SK-N-SH (cell line): ENCODE data around the gene ATG7. TPM values are rescaled to one million over a fixed set of nuclear protein-coding genes. Genes with fewer than 3 reads are reported as not detected.

Experiments used
- CTCF ChIA-PET: fragments of 300-600, 350-600 bp; formaldehyde crosslinking; extraction: SDS; loops from one replicate; lab custom pipeline; 2021; lab: Yijun Ruan, JAX
- POLR2A ChIA-PET: fragments of 350-600 bp; sonication (Branson Sonifier 250); formaldehyde crosslinking; extraction: SDS; loops from one replicate; lab custom pipeline; 2020; ENCODE audit warnings: antibody characterized with exemption, inconsistent platforms; lab: Yijun Ruan, JAX
- DNase-seq: peaks from one replicate; pipeline ENCODE4 v3.0.0; 2012
- H2AFZ ChIP-seq: fragments of 200-600 bp; sonication (generic); 2 replicates; pipeline ENCODE4 v1.8.1; 2016; ENCODE audit warnings: antibody characterized with exemption, mild to moderate bottlenecking, low read depth
- H3F3A ChIP-seq: fragments of 200-600 bp; sonication (generic); replicated peaks from 2 replicates; pipeline ENCODE3; 2016; ENCODE audit warnings: antibody characterized with exemption, mild to moderate bottlenecking; ENCODE audit not compliant: insufficient read depth
- H3K27ac ChIP-seq, 2 experiments: fragments of 200-500 bp in 1 of 2; fragments of 200-600 bp in 1 of 2; sonication (Bioruptor generic) in 1 of 2; sonication (generic), shearing (Covaris generic) in 1 of 2; 2 replicates each; pipeline versions ENCODE4 v1.5.1 to v1.6.1; 2014 to 2016; ENCODE audit warnings: low read depth in 2 of 2, inconsistent platforms in 1 of 2, low read length in 1 of 2, mild to moderate bottlenecking in 1 of 2, mixed read lengths in 1 of 2
- H3K27me3 ChIP-seq: fragments of 200-600 bp; sonication (generic), shearing (Covaris generic); 2 replicates; pipeline ENCODE4 v1.6.1; 2016; ENCODE audit warnings: mixed run types; ENCODE audit not compliant: insufficient read depth
- H3K36me3 ChIP-seq, 2 experiments: fragments of 200-500 bp in 1 of 2; fragments of 200-600 bp in 1 of 2; sonication (Bioruptor generic) in 1 of 2; sonication (generic) in 1 of 2; replicated peaks in 1 of 2; 2 replicates each; pipeline versions ENCODE3 to v1.5.1; 2014 to 2016; ENCODE audit warnings: low read length in 1 of 2, mild to moderate bottlenecking in 1 of 2; ENCODE audit not compliant: insufficient read depth in 2 of 2, control insufficient read depth in 1 of 2
- H3K4me1 ChIP-seq, 2 experiments: fragments of 200-500 bp in 1 of 2; fragments of 200-600 bp in 1 of 2; sonication (Bioruptor generic) in 1 of 2; sonication (generic), shearing (Covaris generic) in 1 of 2; 2 replicates each; pipeline versions ENCODE4 v1.5.1 to v1.6.1; 2014 to 2016; ENCODE audit warnings: low read depth in 1 of 2, low read length in 1 of 2, mixed run types in 1 of 2; ENCODE audit not compliant: insufficient read depth in 2 of 2, control insufficient read depth in 1 of 2
- H3K4me2 ChIP-seq: fragments of 200-600 bp; sonication (generic), shearing (Covaris generic); 2 replicates; pipeline ENCODE4 v1.6.1; 2017; ENCODE audit warnings: mixed run types
- H3K4me3 ChIP-seq, 2 experiments: fragments of 200-500 bp in 1 of 2; fragments of 200-600 bp in 1 of 2; sonication (Bioruptor generic) in 1 of 2; sonication (generic), shearing (Covaris generic) in 1 of 2; 2 replicates each; pipeline versions ENCODE4 v1.5.1 to v1.8.1; 2014 to 2016; ENCODE audit warnings: low read depth in 2 of 2, inconsistent platforms in 1 of 2, low read length in 1 of 2, mild to moderate bottlenecking in 1 of 2, mixed read lengths in 1 of 2, moderate library complexity in 1 of 2
- H3K79me2 ChIP-seq: fragments of 200-600 bp; sonication (generic); 2 replicates; pipeline ENCODE4 v1.8.1; 2017; ENCODE audit warnings: mild to moderate bottlenecking; ENCODE audit not compliant: insufficient read depth
- H3K9ac ChIP-seq: fragments of 200-600 bp; sonication (generic); 2 replicates; pipeline ENCODE4 v1.6.1; 2017; ENCODE audit warnings: mixed run types
- H3K9me2 ChIP-seq: fragments of 200-600 bp; sonication (generic); 2 replicates; pipeline ENCODE4 v1.6.1; 2017; ENCODE audit warnings: mixed run types
- H3K9me3 ChIP-seq: fragments of 200-600 bp; sonication (generic); 2 replicates; pipeline ENCODE4 v1.6.1; 2017; ENCODE audit warnings: mixed run types, mild to moderate bottlenecking, moderate library complexity
- H4K20me1 ChIP-seq: fragments of 200-600 bp; sonication (generic); 2 replicates; pipeline ENCODE4 v1.6.1; 2017; ENCODE audit warnings: mild to moderate bottlenecking, mixed run types; ENCODE audit not compliant: insufficient read depth
- ELF1 ChIP-seq: IDR thresholded peaks from 2 replicates; pipeline ENCODE4 v1.4.0; 2012
- EP300 ChIP-seq, 2 experiments: IDR thresholded peaks; 2 replicates each; pipeline versions ENCODE4 v1.4.0 to v1.6.1; 2012; ENCODE audit warnings: borderline replicate concordance in 1 of 2, low read depth in 1 of 2, low read length in 1 of 2
- EZH2phosphoT487 ChIP-seq: fragments of 200-600 bp; sonication (generic); IDR thresholded peaks from 2 replicates; pipeline ENCODE4 v1.6.1; 2017; ENCODE audit warnings: low read depth, mixed run types, mild to moderate bottlenecking, antibody characterized with exemption, moderate library complexity, borderline replicate concordance
- FOSL2 ChIP-seq: IDR thresholded peaks from 2 replicates; pipeline ENCODE4 v1.4.0; 2012; ENCODE audit warnings: low read depth, mild to moderate bottlenecking, moderate library complexity, borderline replicate concordance
- FOXJ3 ChIP-seq: sonication (generic); formaldehyde crosslinking; IDR thresholded peaks from 2 replicates; pipeline ENCODE4 v1.5.1; 2020; ENCODE audit warnings: mild to moderate bottlenecking, missing genetic modification reagents
- FOXM1 ChIP-seq: IDR thresholded peaks from 2 replicates; pipeline ENCODE4 v1.4.0; 2012; ENCODE audit warnings: low read depth, mild to moderate bottlenecking
- GABPA ChIP-seq: IDR thresholded peaks from 2 replicates; pipeline ENCODE4 v1.4.0; 2012; ENCODE audit warnings: low read depth, mild to moderate bottlenecking
- GATA2 ChIP-seq: sonication (generic); formaldehyde crosslinking; IDR thresholded peaks from 2 replicates; pipeline ENCODE4 v1.5.0; 2020; ENCODE audit warnings: mild to moderate bottlenecking, missing genetic modification reagents
- IRF3 ChIP-seq: fragments of 150-350 bp; IDR thresholded peaks from 2 replicates; pipeline ENCODE4 v1.6.1; 2016; ENCODE audit warnings: mild to moderate bottlenecking, low read depth, low read length
- MEF2A ChIP-seq: IDR thresholded peaks from 2 replicates; pipeline ENCODE4 v1.4.0; 2012; ENCODE audit warnings: low read depth, borderline replicate concordance
- MXI1 ChIP-seq: IDR thresholded peaks from 2 replicates; pipeline ENCODE4 v1.6.1; 2012; ENCODE audit warnings: mild to moderate bottlenecking, low read depth, low read length, improper control_type of control experiment
- NFIC ChIP-seq: IDR thresholded peaks from 2 replicates; pipeline ENCODE4 v1.4.0; 2012; ENCODE audit warnings: borderline replicate concordance
- NRF1 ChIP-seq: IDR thresholded peaks from 2 replicates; pipeline ENCODE4 v1.6.1; 2012; ENCODE audit warnings: low read depth, mild to moderate bottlenecking, low read length
- POLR2AphosphoS5 ChIP-seq: IDR thresholded peaks from 2 replicates; pipeline ENCODE4 v1.6.1; 2012; ENCODE audit warnings: low read depth, low read length
- RCOR1 ChIP-seq: fragments of 150-350 bp; IDR thresholded peaks from 2 replicates; pipeline ENCODE4 v1.6.1; 2017; ENCODE audit warnings: antibody characterized with exemption, low read length
- REST ChIP-seq: IDR thresholded peaks from 2 replicates; pipeline ENCODE4 v1.6.1; 2012; ENCODE audit warnings: mild to moderate bottlenecking, low read depth, low read length, moderate library complexity
- RFX5 ChIP-seq: IDR thresholded peaks from 2 replicates; pipeline ENCODE4 v1.6.1; 2012; ENCODE audit warnings: mild to moderate bottlenecking, improper control_type of control experiment, low read length
- SIN3A ChIP-seq: IDR thresholded peaks from 2 replicates; pipeline ENCODE4 v1.6.1; 2012; ENCODE audit warnings: low read depth, mild to moderate bottlenecking, low read length, moderate library complexity, borderline replicate concordance
- SMC3 ChIP-seq: IDR thresholded peaks from 2 replicates; pipeline ENCODE4 v1.6.1; 2012; ENCODE audit warnings: low read depth, low read length, improper control_type of control experiment
- TAF1 ChIP-seq: IDR thresholded peaks from 2 replicates; pipeline ENCODE4 v1.6.1; 2012; ENCODE audit warnings: low read depth, mild to moderate bottlenecking, low read length, moderate library complexity, borderline replicate concordance
- TEAD4 ChIP-seq: IDR thresholded peaks from 2 replicates; pipeline ENCODE4 v1.4.0; 2012; ENCODE audit warnings: mild to moderate bottlenecking, borderline replicate concordance; ENCODE audit not compliant: insufficient read depth
- USF2 ChIP-seq: fragments of 150-350 bp; IDR thresholded peaks from 2 replicates; pipeline ENCODE4 v1.6.1; 2017; ENCODE audit warnings: antibody characterized with exemption, low read length, low read depth, borderline replicate concordance
- YY1 ChIP-seq: IDR thresholded peaks from 2 replicates; pipeline ENCODE4 v1.4.0; 2012; ENCODE audit warnings: low read depth, mild to moderate bottlenecking
- WGBS: methylation state at CpG from one replicate; pipeline ENCODE4 v1.1.6; 2017; ENCODE audit warnings: low lambda C conversion rate; 5-methylcytosine and 5-hydroxymethylcytosine counted together
- polyA plus RNA-seq, 3 experiments: library from polyadenylated mRNA; depleted of rRNA; stranded (reverse); fragments of >200 nt; gene quantifications; 2 replicates each; pipeline ENCODE4 v1.2.3, GENCODE V29; 2012
- TF ChIP-seq, protein P1 (sequence below): IDR thresholded peaks from 2 replicates; pipeline ENCODE4 v1.4.0; 2012; ENCODE audit warnings: low read depth, borderline replicate concordance
- TF ChIP-seq, protein P2 (sequence below): IDR thresholded peaks from 2 replicates; pipeline ENCODE4 v1.4.0; 2012; ENCODE audit warnings: low read depth, borderline replicate concordance

Gene ATG7
- polyA plus RNA-seq, 1 of the 3 experiments (the other 2 are of a cell fraction) = 29.5 TPM

DNA sequence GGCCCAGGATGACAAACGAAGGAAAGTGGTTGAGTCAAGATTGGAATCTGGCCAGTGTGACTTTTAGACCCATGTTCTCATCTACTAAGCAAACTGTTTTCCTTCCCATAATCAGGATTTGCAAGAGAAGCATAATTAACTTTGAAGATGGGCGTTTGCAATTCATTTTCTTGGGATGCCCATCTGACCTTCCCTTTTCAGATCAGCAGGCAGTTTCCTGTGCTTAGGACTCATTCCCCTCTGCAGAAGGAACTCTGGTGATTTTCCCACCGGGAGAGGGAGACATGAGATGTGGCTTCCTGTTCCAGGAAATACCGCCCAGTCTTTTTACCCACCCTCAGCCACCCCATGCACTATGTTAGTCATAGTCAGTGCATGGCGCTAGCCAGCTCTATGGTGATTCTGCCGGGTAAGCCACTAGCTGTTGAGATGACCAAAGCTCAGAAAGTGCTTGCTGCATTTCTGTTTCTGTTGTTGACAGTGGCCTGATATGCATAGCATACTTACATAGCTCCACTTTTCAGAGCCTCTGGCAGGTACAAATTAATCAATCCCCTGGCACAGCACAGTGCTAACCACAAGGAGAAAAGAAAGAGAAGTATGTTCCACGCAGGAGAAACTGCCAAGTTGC is 242.1 kb downstream of the ATG7 start:
- H3K4me1 ChIP-seq = peaks cover 12 to 32% of the 10 kb centered on the region in 2 experiments
- ChIA-PET POLR2A (no interaction called here), CTCF (no interaction called here)
- H4K20me1 ChIP-seq = no peaks in the 10 kb centered on the region
- no peaks in the 10 kb centered on the region for H3K27me3 ChIP-seq
- peak overlapping the region in 1 of 2 experiments; percentile 8; a peak in 1 of 4 replicates for H3K4me3 ChIP-seq
- no peaks in the 10 kb centered on the region for H3K9me2 ChIP-seq
- peaks cover 24% of the 10 kb centered on the region for H3F3A ChIP-seq
- no peak overlapping the region for H2AFZ ChIP-seq
- peak overlapping the region; percentile 21; the same call in 1 of the 2 replicates for H3K9ac ChIP-seq
- no peaks in the 10 kb centered on the region for H3K9me3 ChIP-seq
- H3K27ac ChIP-seq = peak overlapping the region; percentile 71 to 93; a peak in 3 of 4 replicates
- peaks cover 6% of the 10 kb centered on the region; the same call in 1 of the 2 replicates for H3K79me2 ChIP-seq
- peak overlapping the region; percentile 43 for H3K4me2 ChIP-seq
- no peaks in the 10 kb centered on the region for H3K36me3 ChIP-seq
- no peak for DNase-seq
- WGBS = 6% methylated on average over 6 of the region's 7 CpGs
- TF ChIP-seq YY1 (no peak), RFX5 (no peak), EZH2phosphoT487 (no peak), NRF1 (no peak), MXI1 (no peak), FOXM1 (0 out of 2 replicates have a peak, but pooled peaks have one; percentile 19), RCOR1 (no peak), EP300 (IDR thresholded peaks at IDR 0.05; ENCODE audit: borderline replicate concordance in 1 of 2, low read depth in 1 of 2, low read length in 1 of 2) (peak in 1 of 2 experiments; percentile 44; a peak in 1 of 4 replicates), SMC3 (no peak), POLR2AphosphoS5 (no peak), SIN3A (no peak), FOSL2 (peak; percentile 45; the same call in 1 of the 2 replicates), FOXJ3 (no peak), USF2 (no peak), GATA2 (no peak), MEF2A (no peak), NFIC (peak; percentile 73), TAF1 (peak; percentile 23; the same call in 1 of the 2 replicates), ELF1 (no peak), IRF3 (no peak), TEAD4 (peak; percentile 49; the same call in 1 of the 2 replicates), GABPA (peak; percentile 57), REST (peak; percentile 73; the same call in 1 of the 2 replicates)
- TF ChIP-seq, protein P1, sequence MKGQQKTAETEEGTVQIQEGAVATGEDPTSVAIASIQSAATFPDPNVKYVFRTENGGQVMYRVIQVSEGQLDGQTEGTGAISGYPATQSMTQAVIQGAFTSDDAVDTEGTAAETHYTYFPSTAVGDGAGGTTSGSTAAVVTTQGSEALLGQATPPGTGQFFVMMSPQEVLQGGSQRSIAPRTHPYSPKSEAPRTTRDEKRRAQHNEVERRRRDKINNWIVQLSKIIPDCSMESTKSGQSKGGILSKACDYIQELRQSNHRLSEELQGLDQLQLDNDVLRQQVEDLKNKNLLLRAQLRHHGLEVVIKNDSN = no peak
- TF ChIP-seq, protein P2, sequence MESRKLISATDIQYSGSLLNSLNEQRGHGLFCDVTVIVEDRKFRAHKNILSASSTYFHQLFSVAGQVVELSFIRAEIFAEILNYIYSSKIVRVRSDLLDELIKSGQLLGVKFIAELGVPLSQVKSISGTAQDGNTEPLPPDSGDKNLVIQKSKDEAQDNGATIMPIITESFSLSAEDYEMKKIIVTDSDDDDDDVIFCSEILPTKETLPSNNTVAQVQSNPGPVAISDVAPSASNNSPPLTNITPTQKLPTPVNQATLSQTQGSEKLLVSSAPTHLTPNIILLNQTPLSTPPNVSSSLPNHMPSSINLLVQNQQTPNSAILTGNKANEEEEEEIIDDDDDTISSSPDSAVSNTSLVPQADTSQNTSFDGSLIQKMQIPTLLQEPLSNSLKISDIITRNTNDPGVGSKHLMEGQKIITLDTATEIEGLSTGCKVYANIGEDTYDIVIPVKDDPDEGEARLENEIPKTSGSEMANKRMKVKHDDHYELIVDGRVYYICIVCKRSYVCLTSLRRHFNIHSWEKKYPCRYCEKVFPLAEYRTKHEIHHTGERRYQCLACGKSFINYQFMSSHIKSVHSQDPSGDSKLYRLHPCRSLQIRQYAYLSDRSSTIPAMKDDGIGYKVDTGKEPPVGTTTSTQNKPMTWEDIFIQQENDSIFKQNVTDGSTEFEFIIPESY = no peak
